Left lung (tissue), 10 donors: ENCODE measurements around the gene SERPINB4. TPM values are rescaled to one million over a fixed set of nuclear protein-coding genes. Genes with fewer than 3 reads are reported as not detected.
A peak's percentile ranks its signal among the peaks of the same experiment; 100 is the strongest.

Experiments used
- ATAC-seq: fragments of 200-7000 bp; cut with Tn5 transposase; one replicate; pipeline ENCODE4 v1.9.1; 2020; ENCODE audit warnings: moderate library complexity
- DNase-seq, 4 donors: peaks; one replicate each; pipeline ENCODE4 v3.0.0-alpha.2; 2013 to 2020
- H3K27ac ChIP-seq, 2 donors: fragments of 200-600 bp; sonication (generic) in 1 of 2; one replicate each; pipeline versions ENCODE4 v1.5.0 to v1.8.0; 2020 to 2021
- H3K27me3 ChIP-seq, 2 donors: fragments of 200-600 bp; sonication (generic) in 1 of 2; one replicate each; pipeline versions ENCODE4 v1.5.0 to v1.8.0; 2020 to 2021
- H3K36me3 ChIP-seq, 2 donors: fragments of 200-600 bp; sonication (generic) in 1 of 2; one replicate each; pipeline versions ENCODE4 v1.5.0 to v1.8.0; 2020 to 2021
- H3K4me1 ChIP-seq, 2 donors: fragments of 200-600 bp; one replicate each; pipeline ENCODE4 v1.8.0; 2021
- H3K4me3 ChIP-seq, 2 donors: fragments of 200-600 bp; sonication (generic) in 1 of 2; one replicate each; pipeline versions ENCODE4 v1.5.0 to v1.8.0; 2020 to 2021; ENCODE audit warnings: mild to moderate bottlenecking in 1 of 2
- H3K9me3 ChIP-seq, 2 donors: fragments of 200-600 bp; sonication (generic) in 1 of 2; one replicate each; pipeline versions ENCODE4 v1.5.0 to v1.8.0; 2020 to 2021
- CTCF ChIP-seq, 2 donors: fragments of 200-600 bp; sonication (generic) in 1 of 2; IDR thresholded peaks; one replicate each; pipeline versions ENCODE4 v1.5.0 to v1.8.0; 2021; ENCODE audit warnings: antibody characterized with exemption in 2 of 2
- intact Hi-C, 2 donors: fragments of 100-400 bp; cut with DNase I; formaldehyde crosslinking; loops; one replicate each; pipeline versions ENCODE4 v1.11.2 to v1.14.2; 2022
- polyA plus RNA-seq, 6 donors: library from polyadenylated mRNA; unstranded; fragments of 120-200 nt; gene quantifications; one replicate each; pipeline ENCODE4 v1.2.1, GENCODE V29; 2013; ENCODE audit not compliant: insufficient read length in 6 of 6
- total RNA-seq, 2 donors: library from RNA; stranded (reverse); fragmentation: NEBNext Ultra II Directional; extraction: Animal tissue kit (Norgen Biotek cat#: 25700); gene quantifications; one replicate each; pipeline ENCODE4 v1.2.1, GENCODE V29; 2021
- donor health status: DM: no; HTN: yes; CAD: no.
- donor health status: DM: no; HTN: no; CAD: no.

SERPINB4 gene
- total and polyA plus RNA-seq, 8 donors, result 0.42 TPM; not detected in 7

- H3K36me3 ChIP-seq, result no peaks in the 10 kb centered on the region
- no peak for ATAC-seq
- DNase-seq, result no peak
- TF ChIP-seq CTCF (IDR thresholded peaks at IDR 0.05), result no peak
- H3K27ac ChIP-seq, result no peak overlapping the region
- H3K4me1 ChIP-seq, result no peaks in the 10 kb centered on the region
- no peak overlapping the region for H3K4me3 ChIP-seq
- intact Hi-C loops, result no loop called here
- H3K9me3 ChIP-seq, result peaks cover 0 to 3% of the 10 kb centered on the region in 2 donors
- no peaks in the 10 kb centered on the region for H3K27me3 ChIP-seq
These were observed 26.2 kb downstream of the SERPINB4 start for GRCh38 chr18:63617915-63618234.

DNA sequence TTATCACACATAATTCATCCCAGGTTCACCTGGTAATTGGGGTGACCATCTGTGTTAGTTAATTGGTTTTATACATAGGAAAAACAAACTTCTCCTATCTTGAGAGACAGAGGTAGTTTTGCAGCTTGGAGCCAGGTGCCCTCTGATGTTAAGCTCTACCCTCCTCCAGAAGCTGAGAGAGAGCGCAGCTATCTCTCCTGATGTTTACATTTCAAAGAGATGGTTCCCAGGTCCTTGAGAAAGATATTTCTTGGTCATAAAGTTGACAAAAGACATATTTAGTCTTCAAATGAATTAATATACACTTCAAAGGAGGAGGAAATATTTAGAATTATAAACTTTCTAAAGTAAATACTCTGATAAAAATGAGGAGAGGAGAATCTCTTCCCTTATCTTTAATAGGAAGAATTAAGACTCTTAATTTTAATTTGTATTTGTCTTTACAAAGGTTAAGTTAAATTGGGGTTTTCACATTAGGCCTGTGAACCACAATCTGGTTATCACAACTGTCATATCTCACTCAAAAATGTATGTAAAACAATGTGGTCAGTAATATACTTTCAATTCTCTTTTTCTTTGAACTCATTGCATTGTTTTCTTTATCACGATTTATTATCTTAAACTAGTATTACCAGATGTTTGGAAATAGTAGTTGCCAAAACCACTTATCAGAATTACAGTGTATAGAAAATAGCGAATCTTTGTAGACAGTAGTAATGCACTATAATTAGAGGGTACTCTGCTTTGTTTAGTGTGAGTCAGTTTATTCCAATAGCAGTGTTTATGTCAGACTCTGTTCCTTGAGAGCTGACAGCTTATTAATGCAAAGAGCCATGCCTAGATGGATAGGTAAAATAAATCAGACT, 26.8 kb downstream of the SERPINB4 start:
- intact Hi-C loops, result no loop called here
- no peak for ATAC-seq
- TF ChIP-seq CTCF (IDR thresholded peaks at IDR 0.05), result no peak

GRCh38 chr18:63613420-63613819, 30.6 kb downstream of the SERPINB4 start:
- Histone ChIP-seq H3K9me3 (no peaks in the 10 kb centered on the region), H3K4me3 (no peak overlapping the region), H3K36me3 (no peaks in the 10 kb centered on the region), H3K27me3 (no peaks in the 10 kb centered on the region), H3K4me1 (no peaks in the 10 kb centered on the region), H3K27ac (no peak overlapping the region)
- TF ChIP-seq CTCF (IDR thresholded peaks at IDR 0.05), result no peak
- ATAC-seq (no peak), DNase-seq (no peak)
- intact Hi-C loops, result no loop called here

More for the DNA sequence above, 26.8 kb downstream of the SERPINB4 start:
- H3K36me3 ChIP-seq, result no peaks in the 10 kb centered on the region
- no peaks in the 10 kb centered on the region for H3K4me1 ChIP-seq
- no peak for DNase-seq
- H3K9me3 ChIP-seq, result no peaks in the 10 kb centered on the region
- H3K27me3 ChIP-seq, result no peaks in the 10 kb centered on the region
- no peak overlapping the region for H3K4me3 ChIP-seq
- H3K27ac ChIP-seq, result no peak overlapping the region

DNA sequence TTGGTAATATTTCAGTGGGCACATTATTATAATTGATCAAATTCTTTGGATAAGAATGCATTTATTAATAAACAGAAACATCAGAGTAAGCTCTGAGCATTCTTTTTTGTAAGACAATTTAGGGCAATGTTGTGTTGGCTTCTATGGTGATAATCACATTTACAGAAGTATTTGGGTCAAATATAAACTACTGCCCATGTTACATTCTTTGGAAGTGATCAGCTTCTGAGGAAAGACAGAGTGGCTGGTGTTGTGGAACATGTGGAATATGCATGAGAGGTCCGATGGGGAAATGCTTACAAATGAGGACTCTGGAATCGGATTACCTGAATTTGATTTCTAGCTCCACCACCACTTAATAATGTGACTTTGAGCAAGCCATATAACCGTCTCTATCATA, 37.5 kb downstream of the SERPINB4 start:
- H3K4me1 ChIP-seq, result no peaks in the 10 kb centered on the region
- no peaks in the 10 kb centered on the region for H3K27me3 ChIP-seq
- no peaks in the 10 kb centered on the region for H3K9me3 ChIP-seq
- H3K4me3 ChIP-seq, result no peak overlapping the region
- no peak for DNase-seq
- ATAC-seq, result no peak
- no peak for TF ChIP-seq CTCF (IDR thresholded peaks at IDR 0.05)
- intact Hi-C loops, result no loop called here
- no peak overlapping the region for H3K27ac ChIP-seq
- no peaks in the 10 kb centered on the region for H3K36me3 ChIP-seq

- TF ChIP-seq CTCF (IDR thresholded peaks at IDR 0.05), result no peak
These were observed 39.1 kb downstream of the SERPINB4 start for GRCh38 chr18:63604791-63605567.

More at GRCh38 chr18:63604791-63605567, 39.1 kb downstream of the SERPINB4 start:
- Histone ChIP-seq H3K4me3 (no peak overlapping the region), H3K36me3 (no peaks in the 10 kb centered on the region), H3K4me1 (no peaks in the 10 kb centered on the region), H3K27ac (no peak overlapping the region), H3K9me3 (peaks cover 0 to 2% of the 10 kb centered on the region in 2 donors), H3K27me3 (no peaks in the 10 kb centered on the region)
- DNase-seq (no peak), ATAC-seq (peak; percentile 25)
- intact Hi-C loops, result no loop called here
